Activated T-cell treated with anti-CD3 and anti-CD28 coated beads, Interleukin-2, amount 50 U/mL, for 4 hours (primary cell): ENCODE data around the gene MTX1. TPM values are rescaled to one million over a fixed set of nuclear protein-coding genes. Genes with fewer than 3 reads are reported as not detected.
"Not testable (repeated sequence)": the region's sequence is repeated elsewhere in the genome, so short reads cannot be mapped to it uniquely, and the experiment has no call there.

Experiments used
- ATAC-seq, 2 donors: fragments of 200-7000 bp; cut with Tn5 transposase; one replicate each; pipeline ENCODE4 v1.10.0; 2021
- DNase-seq: peaks from one replicate; pipeline ENCODE4 v3.0.0-alpha.2; 2020
- H3K27me3 Mint-ChIP-seq: one replicate; pipeline ENCODE4 v1.8.0; 2021; ENCODE audit warnings: low read depth, mixed read lengths
- H3K36me3 Mint-ChIP-seq: one replicate; pipeline ENCODE4 v1.8.0; 2022; ENCODE audit warnings: mixed read lengths; ENCODE audit not compliant: insufficient read depth
- H3K4me1 Mint-ChIP-seq: one replicate; pipeline ENCODE4 v1.8.0; 2021; ENCODE audit warnings: low read depth, mixed read lengths
- H3K4me3 Mint-ChIP-seq: one replicate; pipeline ENCODE4 v1.8.0; 2021; ENCODE audit warnings: mild to moderate bottlenecking, moderate library complexity, mixed read lengths
- H3K9me3 Mint-ChIP-seq: one replicate; pipeline ENCODE4 v1.8.0; 2021; ENCODE audit warnings: mixed read lengths
- total RNA-seq, 3 donors: library from RNA; stranded (reverse); gene quantifications; one replicate each; pipeline ENCODE4 v1.2.1, GENCODE V29; 2021

The MTX1 gene
- total RNA-seq, 3 donors from 2014 or later: 77.4 to 88.6 (median 77.7) TPM

DNA sequence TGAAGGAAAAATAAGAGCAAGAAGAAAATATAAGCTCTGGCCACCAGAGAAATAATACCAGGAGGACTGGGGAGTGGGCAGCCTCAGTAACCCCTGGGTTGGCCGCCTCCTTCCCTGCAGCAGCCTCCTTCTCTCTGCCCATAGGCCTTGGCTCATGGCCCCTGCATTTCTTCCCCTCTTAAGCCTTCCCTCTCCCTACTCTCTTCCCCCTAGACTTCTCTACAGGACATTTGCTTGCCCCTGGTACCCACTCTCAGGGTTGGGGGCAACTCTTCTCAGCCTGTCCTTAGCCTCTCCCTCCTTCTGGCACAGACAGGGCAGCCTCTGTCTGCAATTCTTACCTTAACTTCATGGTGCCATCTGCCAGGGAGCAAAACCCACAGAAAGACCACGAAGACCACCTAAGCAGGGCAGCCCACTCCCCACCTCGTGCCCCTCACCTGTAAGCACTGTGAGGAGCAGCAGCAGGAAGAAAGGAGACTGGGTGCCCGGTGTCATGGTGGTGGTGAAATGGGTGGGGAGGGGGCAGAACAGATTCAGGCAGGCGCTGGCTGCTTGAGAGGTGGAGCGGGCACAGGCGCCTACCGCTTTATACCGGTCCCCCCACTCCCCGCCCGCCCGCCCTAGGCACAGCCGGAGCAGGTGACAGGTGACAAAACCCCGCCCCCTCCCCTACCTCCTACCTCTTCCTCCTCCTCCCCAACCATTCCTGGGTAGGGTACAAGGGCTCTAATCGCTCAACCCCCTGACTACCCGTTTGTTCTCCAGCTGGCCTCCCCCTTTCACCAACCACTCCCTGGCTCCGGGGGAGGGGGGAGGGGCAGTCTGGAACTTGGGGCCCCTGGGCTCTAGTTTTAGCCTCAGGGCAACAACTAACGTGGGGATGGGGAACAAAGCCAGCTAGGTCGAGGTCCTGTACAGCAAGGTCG, 15.9 kb upstream of the MTX1 start:
- Mint-ChIP-seq H3K4me3 (peak overlapping the region; percentile 85), H3K9me3 (no peaks in the 10 kb centered on the region), H3K36me3 (no peaks in the 10 kb centered on the region), H3K27me3 (no peaks in the 10 kb centered on the region), H3K4me1 (peaks cover 32% of the 10 kb centered on the region)
- no peak for ATAC-seq
- peak; percentile 30 for DNase-seq

DNA sequence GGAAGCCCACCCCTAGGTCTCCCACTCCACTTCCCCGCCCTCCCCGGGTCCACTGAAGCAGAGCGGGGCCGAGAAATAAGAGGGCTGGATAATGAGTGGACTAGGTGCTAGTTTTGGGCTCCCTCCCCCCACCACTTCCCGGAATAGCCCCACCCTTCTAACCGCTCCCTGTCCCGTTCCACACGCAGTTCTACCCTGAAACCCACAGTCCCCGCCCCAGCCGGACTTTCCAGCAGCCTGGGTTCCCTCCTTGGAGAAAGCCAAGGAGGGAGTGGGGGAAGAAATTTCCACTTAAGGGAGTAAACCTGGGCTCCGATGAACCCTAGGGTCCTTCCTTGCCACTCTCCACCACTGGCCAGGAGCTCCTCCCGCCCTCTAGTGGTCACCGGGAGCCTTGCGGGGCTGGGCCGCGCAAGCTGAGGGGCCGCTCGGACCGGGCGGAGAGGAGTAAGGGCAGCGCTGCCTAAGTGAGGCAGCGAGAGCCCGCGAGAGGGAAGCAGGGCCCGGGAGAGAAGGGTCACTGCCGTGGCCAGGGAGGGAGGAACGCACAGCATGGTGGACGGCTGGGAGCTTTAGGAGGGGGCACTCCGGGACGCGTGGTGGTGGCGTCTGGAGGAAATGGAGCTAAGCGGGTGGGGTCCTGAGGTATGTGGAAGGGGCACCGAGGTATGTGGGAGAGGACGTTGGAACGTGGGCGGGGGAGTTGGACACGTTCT, 15.1 kb upstream of the MTX1 start:
- ATAC-seq (peak; percentile 44 to 59), DNase-seq (peak; percentile 65)
- H3K4me3 Mint-ChIP-seq: peak overlapping the region; percentile 85
- no peaks in the 10 kb centered on the region for H3K36me3 Mint-ChIP-seq
- no peaks in the 10 kb centered on the region for H3K27me3 Mint-ChIP-seq
- H3K4me1 Mint-ChIP-seq: peaks cover 28% of the 10 kb centered on the region
- H3K9me3 Mint-ChIP-seq: no peaks in the 10 kb centered on the region

- peaks cover 28% of the 10 kb centered on the region for H3K4me1 Mint-ChIP-seq
- not testable (repeated sequence) for H3K36me3 Mint-ChIP-seq, DNase-seq, ATAC-seq, H3K27me3 Mint-ChIP-seq, H3K9me3 Mint-ChIP-seq
- peak overlapping the region; percentile 85 for H3K4me3 Mint-ChIP-seq
Measured at GRCh38 chr1:155193991-155194240, 14.6 kb upstream of the MTX1 start.

DNA sequence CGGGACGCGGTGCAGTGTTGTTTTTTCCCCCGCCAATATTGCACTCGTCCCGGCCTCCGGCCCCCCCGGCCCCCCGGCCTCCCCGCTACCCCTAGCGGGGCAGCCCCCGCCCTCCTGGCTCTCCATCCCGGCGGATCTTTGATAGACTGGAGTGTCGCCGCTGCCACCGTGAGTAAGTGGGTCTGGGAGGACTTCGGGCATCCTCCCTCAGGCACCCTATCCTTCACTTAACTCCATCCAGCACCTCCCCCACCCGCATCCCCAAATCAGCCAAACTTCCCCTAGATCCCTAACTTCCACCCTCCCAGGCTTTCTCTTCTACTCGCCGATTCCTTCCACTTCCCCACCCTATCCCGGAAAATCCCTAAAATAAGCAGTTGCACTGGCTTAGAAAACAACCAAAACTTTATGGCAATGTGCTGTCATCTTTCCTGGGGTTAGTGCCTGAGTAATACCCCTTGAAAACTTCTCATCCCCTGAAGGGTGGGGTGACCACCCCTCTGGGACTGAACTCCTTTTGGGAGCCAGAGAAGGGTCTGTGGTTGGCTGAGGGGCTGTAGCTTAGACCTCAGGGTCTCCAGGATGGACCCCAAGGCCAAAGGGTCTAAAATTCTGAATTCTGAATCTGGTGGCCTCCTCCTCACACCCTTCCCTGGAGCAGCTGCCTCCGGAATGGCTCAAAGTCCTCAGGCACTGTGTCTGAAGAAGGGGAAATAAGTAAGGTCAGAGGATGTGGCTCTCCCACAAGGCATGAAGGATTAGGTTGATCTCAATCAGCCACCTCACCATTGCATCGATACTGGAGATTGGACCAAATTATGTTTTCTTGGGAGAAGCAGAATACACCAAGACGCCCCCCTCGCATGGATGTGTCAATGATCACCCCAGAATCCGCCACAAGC, 13.0 kb upstream of the MTX1 start:
- Mint-ChIP-seq H3K27me3 (no peaks in the 10 kb centered on the region), H3K36me3 (no peaks in the 10 kb centered on the region), H3K4me3 (peak overlapping the region; percentile 72), H3K4me1 (peaks cover 28% of the 10 kb centered on the region), H3K9me3 (no peaks in the 10 kb centered on the region)
- no peak for ATAC-seq
- no peak for DNase-seq

GRCh38 chr1:155196103-155196892, 12.2 kb upstream of the MTX1 start:
- Mint-ChIP-seq H3K36me3 (no peaks in the 10 kb centered on the region), H3K4me1 (peaks cover 28% of the 10 kb centered on the region), H3K9me3 (no peaks in the 10 kb centered on the region), H3K27me3 (no peaks in the 10 kb centered on the region), H3K4me3 (peak overlapping the region; percentile 72)
- DNase-seq (no peak), ATAC-seq (no peak)

- DNase-seq (no peak), ATAC-seq (no peak)
- Mint-ChIP-seq H3K9me3 (no peaks in the 10 kb centered on the region), H3K27me3 (no peaks in the 10 kb centered on the region), H3K4me3 (no peak overlapping the region), H3K4me1 (peaks cover 25% of the 10 kb centered on the region), H3K36me3 (no peaks in the 10 kb centered on the region)
Measured at GRCh38 chr1:155196893-155197638, 11.4 kb upstream of the MTX1 start.

DNA sequence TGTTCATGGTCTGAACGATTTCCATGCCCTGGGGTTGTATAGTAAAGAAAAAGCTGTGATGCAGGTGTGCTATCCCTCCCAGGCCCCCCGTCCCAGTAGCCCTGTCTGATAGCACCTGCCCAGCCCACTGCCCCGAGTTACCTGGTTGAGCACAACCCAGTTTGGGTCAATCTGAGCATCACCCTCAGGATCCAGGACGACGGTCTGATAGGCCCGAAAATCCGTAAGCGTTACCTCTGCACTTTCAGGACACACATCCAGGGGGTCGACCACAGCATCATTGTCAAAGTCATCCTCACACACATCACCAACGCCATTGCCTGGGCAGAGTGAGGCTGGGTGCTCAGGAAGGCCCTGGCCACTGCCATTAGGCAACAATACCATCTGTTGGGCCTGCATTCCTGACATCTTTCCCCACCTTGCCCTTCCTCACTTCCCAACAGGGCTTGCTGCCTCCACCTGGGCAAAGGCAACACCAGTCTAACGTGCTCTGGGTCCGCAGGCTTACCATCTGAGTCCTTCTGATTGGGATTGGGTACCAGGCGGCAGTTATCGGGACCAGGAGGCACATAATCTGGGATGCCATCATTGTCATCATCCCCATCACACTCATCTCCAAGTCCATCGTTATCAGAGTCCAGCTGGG, 10.5 kb upstream of the MTX1 start:
- peaks cover 18% of the 10 kb centered on the region for H3K4me1 Mint-ChIP-seq
- no peak overlapping the region for H3K4me3 Mint-ChIP-seq
- H3K36me3 Mint-ChIP-seq: no peaks in the 10 kb centered on the region
- no peaks in the 10 kb centered on the region for H3K27me3 Mint-ChIP-seq
- ATAC-seq: no peak
- H3K9me3 Mint-ChIP-seq: no peaks in the 10 kb centered on the region
- DNase-seq: no peak

GRCh38 chr1:155198547-155198906, 10.0 kb upstream of the MTX1 start:
- Mint-ChIP-seq H3K36me3 (no peaks in the 10 kb centered on the region), H3K9me3 (no peaks in the 10 kb centered on the region), H3K27me3 (no peaks in the 10 kb centered on the region), H3K4me1 (peaks cover 15% of the 10 kb centered on the region), H3K4me3 (no peak overlapping the region)
- DNase-seq: no peak
- no peak for ATAC-seq

DNA sequence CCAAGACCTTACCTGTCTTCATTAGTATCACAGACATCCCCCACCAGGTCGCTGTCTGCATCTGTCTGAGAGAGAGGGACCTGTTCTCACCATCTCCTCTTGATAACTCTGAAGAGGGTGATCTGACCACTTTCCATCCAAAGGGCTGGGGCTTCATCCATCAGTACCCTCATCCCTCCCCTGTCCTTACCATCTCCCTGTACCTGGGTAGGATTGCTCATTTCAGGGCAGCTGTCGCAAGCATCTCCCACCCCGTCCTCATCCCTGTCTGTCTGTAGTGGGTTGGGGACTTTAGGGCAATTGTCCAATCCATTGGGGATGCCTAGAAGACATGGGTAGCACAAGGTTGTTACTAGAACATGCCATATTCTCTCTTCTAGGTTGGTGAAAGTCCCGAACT, 8.7 kb upstream of the MTX1 start:
- no peaks in the 10 kb centered on the region for H3K9me3 Mint-ChIP-seq
- H3K4me1 Mint-ChIP-seq: peaks cover 4% of the 10 kb centered on the region
- no peak overlapping the region for H3K4me3 Mint-ChIP-seq
- H3K27me3 Mint-ChIP-seq: no peaks in the 10 kb centered on the region
- H3K36me3 Mint-ChIP-seq: no peaks in the 10 kb centered on the region
- DNase-seq (no peak), ATAC-seq (no peak)

GRCh38 chr1:155200920-155201319, 7.6 kb upstream of the MTX1 start:
- no peaks in the 10 kb centered on the region for H3K4me1 Mint-ChIP-seq
- ATAC-seq (no peak), DNase-seq (no peak)
- H3K36me3 Mint-ChIP-seq: no peaks in the 10 kb centered on the region
- no peaks in the 10 kb centered on the region for H3K27me3 Mint-ChIP-seq
- no peak overlapping the region for H3K4me3 Mint-ChIP-seq
- no peaks in the 10 kb centered on the region for H3K9me3 Mint-ChIP-seq

- H3K27me3 Mint-ChIP-seq: no peaks in the 10 kb centered on the region
- DNase-seq (no peak), ATAC-seq (no peak)
- H3K36me3 Mint-ChIP-seq: no peaks in the 10 kb centered on the region
- peaks cover 5% of the 10 kb centered on the region for H3K4me1 Mint-ChIP-seq
- H3K9me3 Mint-ChIP-seq: no peaks in the 10 kb centered on the region
- H3K4me3 Mint-ChIP-seq: no peak overlapping the region
Measured at GRCh38 chr1:155202198-155202597, 6.3 kb upstream of the MTX1 start.

GRCh38 chr1:155202731-155203515, 5.6 kb upstream of the MTX1 start:
- Mint-ChIP-seq H3K27me3 (no peaks in the 10 kb centered on the region), H3K4me3 (no peak overlapping the region), H3K9me3 (no peaks in the 10 kb centered on the region), H3K36me3 (no peaks in the 10 kb centered on the region), H3K4me1 (peaks cover 11% of the 10 kb centered on the region)
- DNase-seq: no peak
- ATAC-seq: no peak
